ENCODE results near the gene NAALADL1. TPM values are rescaled to one million over a fixed set of nuclear protein-coding genes. Genes with fewer than 3 reads are reported as not detected.

NAALADL1 gene
- total and polyA plus RNA-seq, 9 of the 15 experiments (the other 6 are each of a cell fraction or from before 2014, with no cell fraction given) = 0.06 to 0.72 (median 0.22) TPM; not detected in 4

DNA sequence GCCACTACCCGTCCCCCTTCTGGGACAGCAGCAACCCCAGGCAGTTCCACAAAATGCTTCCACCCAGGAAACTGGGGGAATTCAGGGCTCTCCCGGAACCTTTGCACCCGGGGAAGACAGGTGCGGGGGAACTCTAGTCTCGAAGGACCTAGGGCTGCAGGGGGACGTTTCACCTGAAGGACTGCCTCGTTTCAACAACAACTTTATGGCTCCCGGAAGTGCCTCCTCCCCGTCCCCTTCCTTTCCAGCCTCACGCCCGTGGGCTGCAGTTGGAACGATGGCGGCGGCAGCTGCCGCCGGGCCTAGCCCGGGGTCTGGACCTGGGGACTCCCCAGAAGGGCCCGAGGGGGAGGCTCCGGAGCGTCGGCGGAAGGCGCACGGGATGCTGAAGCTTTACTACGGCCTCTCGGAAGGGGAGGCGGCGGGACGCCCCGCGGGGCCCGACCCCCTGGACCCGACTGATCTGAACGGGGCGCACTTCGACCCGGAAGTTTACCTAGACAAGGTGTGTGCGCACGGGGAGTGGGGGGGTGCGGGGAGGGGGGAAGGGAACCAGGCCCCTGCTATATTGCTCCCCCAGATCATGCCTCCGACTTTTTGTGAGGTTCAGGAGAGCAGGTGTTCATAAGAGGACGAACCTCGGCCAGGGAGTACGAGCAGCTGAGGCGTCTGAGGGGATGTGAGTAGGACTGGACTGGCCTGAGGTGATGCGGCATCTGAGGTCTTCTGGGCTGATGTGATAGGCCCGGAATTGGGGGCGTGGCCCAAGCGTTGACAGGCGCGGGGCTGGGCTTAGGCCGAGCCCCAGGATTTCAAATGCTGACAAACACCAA lies 37.8 kb upstream of the NAALADL1 start, which contains the start of gene VPS51 (continued):
- TF ChIP-seq, protein P1, sequence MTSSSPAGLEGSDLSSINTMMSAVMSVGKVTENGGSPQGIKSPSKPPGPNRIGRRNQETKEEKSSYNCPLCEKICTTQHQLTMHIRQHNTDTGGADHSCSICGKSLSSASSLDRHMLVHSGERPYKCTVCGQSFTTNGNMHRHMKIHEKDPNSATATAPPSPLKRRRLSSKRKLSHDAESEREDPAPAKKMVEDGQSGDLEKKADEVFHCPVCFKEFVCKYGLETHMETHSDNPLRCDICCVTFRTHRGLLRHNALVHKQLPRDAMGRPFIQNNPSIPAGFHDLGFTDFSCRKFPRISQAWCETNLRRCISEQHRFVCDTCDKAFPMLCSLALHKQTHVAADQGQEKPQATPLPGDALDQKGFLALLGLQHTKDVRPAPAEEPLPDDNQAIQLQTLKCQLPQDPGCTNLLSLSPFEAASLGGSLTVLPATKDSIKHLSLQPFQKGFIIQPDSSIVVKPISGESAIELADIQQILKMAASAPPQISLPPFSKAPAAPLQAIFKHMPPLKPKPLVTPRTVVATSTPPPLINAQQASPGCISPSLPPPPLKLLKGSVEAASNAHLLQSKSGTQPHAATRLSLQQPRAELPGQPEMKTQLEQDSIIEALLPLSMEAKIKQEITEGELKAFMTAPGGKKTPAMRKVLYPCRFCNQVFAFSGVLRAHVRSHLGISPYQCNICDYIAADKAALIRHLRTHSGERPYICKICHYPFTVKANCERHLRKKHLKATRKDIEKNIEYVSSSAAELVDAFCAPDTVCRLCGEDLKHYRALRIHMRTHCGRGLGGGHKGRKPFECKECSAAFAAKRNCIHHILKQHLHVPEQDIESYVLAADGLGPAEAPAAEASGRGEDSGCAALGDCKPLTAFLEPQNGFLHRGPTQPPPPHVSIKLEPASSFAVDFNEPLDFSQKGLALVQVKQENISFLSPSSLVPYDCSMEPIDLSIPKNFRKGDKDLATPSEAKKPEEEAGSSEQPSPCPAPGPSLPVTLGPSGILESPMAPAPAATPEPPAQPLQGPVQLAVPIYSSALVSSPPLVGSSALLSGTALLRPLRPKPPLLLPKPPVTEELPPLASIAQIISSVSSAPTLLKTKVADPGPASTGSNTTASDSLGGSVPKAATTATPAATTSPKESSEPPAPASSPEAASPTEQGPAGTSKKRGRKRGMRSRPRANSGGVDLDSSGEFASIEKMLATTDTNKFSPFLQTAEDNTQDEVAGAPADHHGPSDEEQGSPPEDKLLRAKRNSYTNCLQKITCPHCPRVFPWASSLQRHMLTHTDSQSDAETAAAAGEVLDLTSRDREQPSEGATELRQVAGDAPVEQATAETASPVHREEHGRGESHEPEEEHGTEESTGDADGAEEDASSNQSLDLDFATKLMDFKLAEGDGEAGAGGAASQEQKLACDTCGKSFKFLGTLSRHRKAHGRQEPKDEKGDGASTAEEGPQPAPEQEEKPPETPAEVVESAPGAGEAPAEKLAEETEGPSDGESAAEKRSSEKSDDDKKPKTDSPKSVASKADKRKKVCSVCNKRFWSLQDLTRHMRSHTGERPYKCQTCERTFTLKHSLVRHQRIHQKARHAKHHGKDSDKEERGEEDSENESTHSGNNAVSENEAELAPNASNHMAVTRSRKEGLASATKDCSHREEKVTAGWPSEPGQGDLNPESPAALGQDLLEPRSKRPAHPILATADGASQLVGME (CRISPR knock-in tag; IDR thresholded peaks at IDR 0.05) = peak; percentile 88
- no peak for TF ChIP-seq MED1 (CRISPR knock-in tag; IDR thresholded peaks at IDR 0.05; ENCODE audit: borderline replicate concordance)
- TF ChIP-seq, protein P2, sequence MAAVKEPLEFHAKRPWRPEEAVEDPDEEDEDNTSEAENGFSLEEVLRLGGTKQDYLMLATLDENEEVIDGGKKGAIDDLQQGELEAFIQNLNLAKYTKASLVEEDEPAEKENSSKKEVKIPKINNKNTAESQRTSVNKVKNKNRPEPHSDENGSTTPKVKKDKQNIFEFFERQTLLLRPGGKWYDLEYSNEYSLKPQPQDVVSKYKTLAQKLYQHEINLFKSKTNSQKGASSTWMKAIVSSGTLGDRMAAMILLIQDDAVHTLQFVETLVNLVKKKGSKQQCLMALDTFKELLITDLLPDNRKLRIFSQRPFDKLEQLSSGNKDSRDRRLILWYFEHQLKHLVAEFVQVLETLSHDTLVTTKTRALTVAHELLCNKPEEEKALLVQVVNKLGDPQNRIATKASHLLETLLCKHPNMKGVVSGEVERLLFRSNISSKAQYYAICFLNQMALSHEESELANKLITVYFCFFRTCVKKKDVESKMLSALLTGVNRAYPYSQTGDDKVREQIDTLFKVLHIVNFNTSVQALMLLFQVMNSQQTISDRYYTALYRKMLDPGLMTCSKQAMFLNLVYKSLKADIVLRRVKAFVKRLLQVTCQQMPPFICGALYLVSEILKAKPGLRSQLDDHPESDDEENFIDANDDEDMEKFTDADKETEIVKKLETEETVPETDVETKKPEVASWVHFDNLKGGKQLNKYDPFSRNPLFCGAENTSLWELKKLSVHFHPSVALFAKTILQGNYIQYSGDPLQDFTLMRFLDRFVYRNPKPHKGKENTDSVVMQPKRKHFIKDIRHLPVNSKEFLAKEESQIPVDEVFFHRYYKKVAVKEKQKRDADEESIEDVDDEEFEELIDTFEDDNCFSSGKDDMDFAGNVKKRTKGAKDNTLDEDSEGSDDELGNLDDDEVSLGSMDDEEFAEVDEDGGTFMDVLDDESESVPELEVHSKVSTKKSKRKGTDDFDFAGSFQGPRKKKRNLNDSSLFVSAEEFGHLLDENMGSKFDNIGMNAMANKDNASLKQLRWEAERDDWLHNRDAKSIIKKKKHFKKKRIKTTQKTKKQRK (IDR thresholded peaks at IDR 0.05; ENCODE audit: borderline replicate concordance, low read depth, low read length) = no peak
- TF ChIP-seq GTF2E2 (tag; IDR thresholded peaks at IDR 0.05) = peak; percentile 94
- 0 out of 2 replicates have a peak, but pooled peaks have one; percentile 7 for TF ChIP-seq NR2F6 (CRISPR knock-in tag; IDR thresholded peaks at IDR 0.05)
- no peak; the same call in 1 of the 2 replicates for TF ChIP-seq PML (IDR thresholded peaks at IDR 0.05; ENCODE audit: low read length)
- TF ChIP-seq SLC30A9 (CRISPR knock-in tag; IDR thresholded peaks at IDR 0.05) = no peak; the same call in 1 of the 2 replicates
- TF ChIP-seq NFIX (CRISPR knock-in tag; IDR thresholded peaks at IDR 0.05; ENCODE audit: low read depth) = no peak
- no peak for TF ChIP-seq ZFP30 (CRISPR knock-in tag; IDR thresholded peaks at IDR 0.05; ENCODE audit: borderline replicate concordance)
- no peak for TF ChIP-seq ZBTB34 (CRISPR knock-in tag; IDR thresholded peaks at IDR 0.05)
- TF ChIP-seq SRSF7 (optimal IDR thresholded peaks at IDR 0.05; ENCODE audit: low read depth, low read length) = no peak
- peak; percentile 88 for TF ChIP-seq NEUROD1 (IDR thresholded peaks at IDR 0.05; ENCODE audit: borderline replicate concordance, low read depth, low read length, partially characterized antibody)
- no peak for TF ChIP-seq ADNP (tag; IDR thresholded peaks at IDR 0.05)
- TF ChIP-seq DIDO1 (tag; IDR thresholded peaks at IDR 0.05; ENCODE audit: low read depth) = peak; percentile 97
- TF ChIP-seq NR3C1 (CRISPR knock-in tag; IDR thresholded peaks at IDR 0.05) = no peak
- TF ChIP-seq MIER1 (IDR thresholded peaks at IDR 0.05; ENCODE audit: low read depth) = peak; percentile 44; the same call in 1 of the 2 replicates

All from K562 (cell line).